ENCODE data around the gene SLC3A2.
"Not testable (repeated sequence)": the region's sequence is repeated elsewhere in the genome, so short reads cannot be mapped to it uniquely, and the experiment has no call there.

SLC3A2 gene

GRCh38 chr11:62931499-62932278 lies 51.0 kb downstream of the SLC3A2 start:
- DNase-seq = no peak

DNA sequence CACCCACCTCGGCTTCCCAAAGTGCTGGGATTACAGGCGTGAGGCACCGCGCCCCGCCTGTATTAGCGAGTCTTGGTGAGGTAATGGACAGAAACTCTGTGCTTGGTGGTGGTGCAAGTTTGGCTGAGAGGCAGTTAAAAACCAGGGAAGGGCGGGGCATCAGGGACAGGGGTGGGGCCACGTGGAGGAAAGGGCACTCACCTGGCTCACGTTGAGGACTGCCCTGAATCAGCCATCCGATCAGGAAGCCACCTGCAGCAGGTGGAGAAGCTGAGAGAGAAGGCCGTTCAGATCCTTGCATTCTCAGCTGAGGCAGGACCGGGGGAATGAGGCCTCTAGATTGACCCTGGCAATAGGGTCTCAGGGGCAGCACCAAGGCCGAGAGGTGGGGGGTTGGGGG lies 52.6 kb downstream of the SLC3A2 start:
- DNase-seq = no peak

- no peak for DNase-seq
Observed at GRCh38 chr11:62933750-62934495, 53.2 kb downstream of the SLC3A2 start.

GRCh38 chr11:62934496-62934785 lies 53.7 kb downstream of the SLC3A2 start:
- no peak for DNase-seq

- not testable (repeated sequence) for DNase-seq
Observed at GRCh38 chr11:62937528-62937927, 56.8 kb downstream of the SLC3A2 start.
